GM12878 (cell line): Measurements from ENCODE around the gene SATB2. TPM values are rescaled to one million over a fixed set of nuclear protein-coding genes. Genes with fewer than 3 reads are reported as not detected.
A peak's percentile ranks its signal among the peaks of the same experiment; 100 is the strongest.

ENCODE experiments used
- ATAC-seq: fragments of 200-7000 bp; cut with Tn5 transposase; 3 replicates; pipeline ENCODE4 v1.9.1; 2020; ENCODE audit warnings: mild to moderate bottlenecking, moderate library complexity
- BruUV-seq: library from RNA; stranded (reverse); fragments of 400-500 nt; replicated peaks from 2 replicates; lab custom pipeline; 2021; lab: Mats Ljungman, UMichigan
- CTCF ChIA-PET: fragments of 300-600 bp; sonication (Branson Sonifier 250); formaldehyde crosslinking; extraction: SDS; loops from one replicate; lab custom pipeline; 2021; ENCODE audit warnings: inconsistent platforms; lab: Yijun Ruan, JAX
- POLR2A ChIA-PET: fragments of 350-600 bp; formaldehyde crosslinking; extraction: SDS; loops from one replicate; lab custom pipeline; 2021; ENCODE audit warnings: inconsistent platforms; lab: Charles Lee
- RAD21 ChIA-PET: fragments of 300-600 bp; sonication (Branson Sonifier 250); formaldehyde crosslinking; loops from one replicate; lab custom pipeline; 2023; ENCODE audit warnings: antibody characterized with exemption; ENCODE audit not compliant: unreplicated experiment; lab: Charles Lee
- SMC1A ChIA-PET: fragments of 300-600 bp; sonication (Branson Sonifier 250); formaldehyde crosslinking; loops from one replicate; lab custom pipeline; 2023; ENCODE audit not compliant: unreplicated experiment, uncharacterized antibody; lab: Charles Lee
- DNase-seq: peaks from one replicate; pipeline ENCODE4 v3.0.0-alpha.2; 2011; ENCODE audit warnings: low read depth, low spot score
- FAIRE-seq: peaks from 3 replicates; lab custom pipeline; 2011; peaks lifted over from hg19 to GRCh38; lab: Jason Lieb, UNC
- H2AFZ ChIP-seq: 2 replicates; pipeline ENCODE4 v1.6.0; 2011; ENCODE audit warnings: low read depth, low read length, control low read depth; ENCODE audit not compliant: control insufficient read depth
- H3K27ac ChIP-seq: 2 replicates; pipeline ENCODE4 v1.5.1; 2011; ENCODE audit warnings: control low read depth; ENCODE audit not compliant: control insufficient read depth, insufficient read depth
- H3K27me3 ChIP-seq, 2 experiments: replicated peaks in 1 of 2; 2 replicates each; pipeline versions ENCODE4 v1.6.0 to v1.6.1; 2011; ENCODE audit warnings: low read length in 1 of 2; ENCODE audit not compliant: control insufficient read depth in 2 of 2, insufficient read depth in 2 of 2
- H3K36me3 ChIP-seq, 2 experiments: 2 replicates each; pipeline ENCODE4 v1.5.1; 2011; ENCODE audit warnings: low read length in 1 of 2; ENCODE audit not compliant: control insufficient read depth in 2 of 2, insufficient read depth in 2 of 2
- H3K4me1 ChIP-seq: 2 replicates; pipeline ENCODE4 v1.6.1; 2011; ENCODE audit warnings: mild to moderate bottlenecking, low read length, moderate library complexity, mixed read lengths; ENCODE audit not compliant: control insufficient read depth, insufficient read depth
- H3K4me2 ChIP-seq: 2 replicates; pipeline ENCODE4 v1.6.0; 2011; ENCODE audit warnings: control low read depth; ENCODE audit not compliant: control insufficient read depth, insufficient read depth
- H3K4me3 ChIP-seq: fragments of 200-600 bp; sonication (generic); 2 replicates; pipeline ENCODE4 v1.5.1; 2016
- H3K79me2 ChIP-seq: 2 replicates; pipeline ENCODE4 v1.6.0; 2011; ENCODE audit warnings: low read length; ENCODE audit not compliant: control insufficient read depth, insufficient read depth
- H3K9ac ChIP-seq: 2 replicates; pipeline ENCODE4 v1.8.0; 2011; ENCODE audit warnings: low read length, control low read depth, mixed read lengths; ENCODE audit not compliant: control insufficient read depth, insufficient read depth
- H3K9me3 ChIP-seq: replicated peaks from 3 replicates; pipeline ENCODE4 v1.5.1; 2011; ENCODE audit warnings: mild to moderate bottlenecking, low read length; ENCODE audit not compliant: control insufficient read depth, insufficient read depth
- H4K20me1 ChIP-seq: 2 replicates; pipeline ENCODE4 v1.6.0; 2011; ENCODE audit not compliant: control insufficient read depth, insufficient read depth
- BMI1 ChIP-seq: fragments of 450-650 bp; IDR thresholded peaks from 2 replicates; pipeline ENCODE4 v1.6.1; 2016; ENCODE audit warnings: mild to moderate bottlenecking, moderate library complexity, borderline replicate concordance
- CEBPB ChIP-seq, 2 experiments: fragments of 150-350 bp in 1 of 2; IDR thresholded peaks; 2 replicates each; pipeline ENCODE4 v1.6.1; 2012 to 2014; ENCODE audit warnings: low read depth in 2 of 2, low read length in 2 of 2, borderline replicate concordance in 1 of 2, inconsistent platforms in 1 of 2
- FOS ChIP-seq: IDR thresholded peaks from 3 replicates; pipeline ENCODE4 v1.6.1; 2011; ENCODE audit warnings: borderline replicate concordance; ENCODE audit not compliant: insufficient read length; ENCODE audit errors: extremely low read depth
- FOXK2 ChIP-seq: fragments of 450-650 bp; IDR thresholded peaks from 2 replicates; pipeline ENCODE4 v1.6.1; 2017; ENCODE audit warnings: mild to moderate bottlenecking, moderate library complexity
- JUNB ChIP-seq: IDR thresholded peaks from 2 replicates; pipeline ENCODE4 v1.6.1; 2016; ENCODE audit warnings: antibody characterized with exemption, mild to moderate bottlenecking
- KDM1A ChIP-seq: fragments of 200-600 bp; sonication (generic); IDR thresholded peaks from 2 replicates; pipeline ENCODE4 v1.6.1; 2016; ENCODE audit warnings: borderline replicate concordance
- MEF2B ChIP-seq: fragments of 450-650 bp; IDR thresholded peaks from 2 replicates; pipeline ENCODE4 v1.6.1; 2018; ENCODE audit warnings: mild to moderate bottlenecking, moderate library complexity; ENCODE audit not compliant: partially characterized antibody, poor library complexity, severe bottlenecking
- MXI1 ChIP-seq: fragments of 150-350 bp; IDR thresholded peaks from 2 replicates; pipeline ENCODE4 v1.6.1; 2011; ENCODE audit warnings: low read depth, mild to moderate bottlenecking, inconsistent platforms, low read length, improper control_type of control experiment
- NRF1 ChIP-seq: conservative IDR thresholded peaks from 2 replicates; pipeline ENCODE4 v1.6.1; 2011; ENCODE audit warnings: mild to moderate bottlenecking, low read depth, low read length, improper control_type of control experiment
- SIN3A ChIP-seq: IDR thresholded peaks from 2 replicates; pipeline ENCODE4 v1.6.1; 2012; ENCODE audit warnings: low read depth, low read length, improper control_type of control experiment
- WGBS: methylation state at CpG from one replicate; pipeline ENCODE4 v1.1.6; 2016; ENCODE audit warnings: low lambda C conversion rate; ENCODE audit not compliant: insufficient replicate concordance, insufficient coverage; ENCODE audit errors: missing lambda C conversion rate; 5-methylcytosine and 5-hydroxymethylcytosine counted together
- in situ Hi-C: fragments of 300-500 bp; cut with MboI; formaldehyde crosslinking; loops from 9 replicates; pipeline ENCODE4 v1.14.3; 2018; ENCODE audit warnings: mixed read lengths
- intact Hi-C: fragments of 100-400 bp; cut with micrococcal nuclease; formaldehyde crosslinking; loops from one replicate; pipeline ENCODE4 v1.14.2; 2022; ENCODE audit not compliant: unreplicated experiment
- polyA plus RNA-seq, 11 experiments: library from polyadenylated mRNA; depleted of rRNA in 4 of 11; unstranded in 6 of 11; stranded (reverse) in 5 of 11; fragments of >200 nt; fragmentation: Nextera tagmentation in 4 of 11; fragmentation: Illumina TruSeq in 1 of 11; extraction: Ambion mirVana in 4 of 11; extraction: Trizol in 1 of 11; gene quantifications; 1 replicate in 1 of 11; 2 replicates in 10 of 11; pipeline versions ENCODE4 v1.2.1 to v1.2.3, GENCODE V29; 2011 to 2016; ENCODE audit warnings: inconsistent platforms in 2 of 11, missing spikeins in 2 of 11, low read depth in 1 of 11
- total RNA-seq, 4 experiments: library from RNA; depleted of rRNA in 3 of 4; stranded (reverse); fragments of >200 nt in 3 of 4; fragmentation: Illumina TruSeq in 1 of 4; extraction: Trizol in 1 of 4; gene quantifications; 2 replicates each; pipeline versions ENCODE4 v1.2.1 to v1.2.3, GENCODE V29; 2013 to 2021
- TF ChIP-seq, protein P1 (sequence below): fragments of 450-650 bp; formaldehyde crosslinking; IDR thresholded peaks from 2 replicates; pipeline ENCODE4 v1.4.0; 2022; ENCODE audit warnings: mild to moderate bottlenecking, moderate library complexity
- TF ChIP-seq, protein P2 (sequence below): IDR thresholded peaks from 2 replicates; pipeline ENCODE4 v1.6.1; 2012; ENCODE audit warnings: improper control_type of control experiment, low read depth, low read length; ENCODE audit not compliant: insufficient replicate concordance

SATB2 gene
- total and polyA plus RNA-seq, 10 of the 15 experiments (the other 5 are each of a cell fraction or from before 2014, with no cell fraction given) = 0.03 to 0.56 (median 0.08) TPM; not detected in 3

- TF ChIP-seq, protein P1, sequence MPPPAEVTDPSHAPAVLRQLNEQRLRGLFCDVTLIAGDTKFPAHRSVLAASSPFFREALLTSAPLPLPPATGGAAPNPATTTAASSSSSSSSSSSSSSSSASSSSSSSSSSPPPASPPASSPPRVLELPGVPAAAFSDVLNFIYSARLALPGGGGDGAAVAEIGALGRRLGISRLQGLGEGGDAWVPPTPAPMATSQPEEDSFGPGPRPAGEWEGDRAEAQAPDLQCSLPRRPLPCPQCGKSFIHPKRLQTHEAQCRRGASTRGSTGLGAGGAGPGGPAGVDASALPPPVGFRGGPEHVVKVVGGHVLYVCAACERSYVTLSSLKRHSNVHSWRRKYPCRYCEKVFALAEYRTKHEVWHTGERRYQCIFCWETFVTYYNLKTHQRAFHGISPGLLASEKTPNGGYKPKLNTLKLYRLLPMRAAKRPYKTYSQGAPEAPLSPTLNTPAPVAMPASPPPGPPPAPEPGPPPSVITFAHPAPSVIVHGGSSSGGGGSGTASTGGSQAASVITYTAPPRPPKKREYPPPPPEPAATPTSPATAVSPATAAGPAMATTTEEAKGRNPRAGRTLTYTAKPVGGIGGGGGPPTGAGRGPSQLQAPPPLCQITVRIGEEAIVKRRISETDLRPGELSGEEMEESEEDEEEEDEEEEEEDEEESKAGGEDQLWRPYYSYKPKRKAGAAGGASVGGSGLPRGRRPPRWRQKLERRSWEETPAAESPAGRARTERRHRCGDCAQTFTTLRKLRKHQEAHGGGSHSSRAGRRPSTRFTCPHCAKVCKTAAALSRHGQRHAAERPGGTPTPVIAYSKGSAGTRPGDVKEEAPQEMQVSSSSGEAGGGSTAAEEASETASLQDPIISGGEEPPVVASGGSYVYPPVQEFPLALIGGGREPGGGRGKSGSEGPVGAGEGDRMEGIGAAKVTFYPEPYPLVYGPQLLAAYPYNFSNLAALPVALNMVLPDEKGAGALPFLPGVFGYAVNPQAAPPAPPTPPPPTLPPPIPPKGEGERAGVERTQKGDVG (CRISPR knock-in tag) = no peak
- TF ChIP-seq FOS (no peak), NRF1 (no peak)
- TF ChIP-seq, all 136 proteins: peak for 3
These were observed 199.4 kb downstream of the SATB2 start (continued) for GRCh38 chr2:199258291-199258690.

GRCh38 chr2:199257261-199258224 lies 200.2 kb downstream of the SATB2 start:
- FAIRE-seq (no peak), DNase-seq (no peak), ATAC-seq (peak; percentile 42)
- Histone ChIP-seq H2AFZ (no peak overlapping the region), H3K27ac (no peak overlapping the region), H3K9me3 (no peaks in the 10 kb centered on the region; the same call in 2 of the 3 replicates), H3K4me1 (no peaks in the 10 kb centered on the region), H3K27me3 (no peaks in the 10 kb centered on the region), H3K4me3 (no peak overlapping the region), H3K4me2 (no peak overlapping the region), H3K36me3 (no peaks in the 10 kb centered on the region), H4K20me1 (no peaks in the 10 kb centered on the region), H3K9ac (no peak overlapping the region), H3K79me2 (no peaks in the 10 kb centered on the region)
- in situ Hi-C loops (no loop called here), intact Hi-C loops (loop anchor here (5.0 to 10.0 kb wide), 2 partner anchors 145 to 233 kb away; no protein-coding TSS in a partner anchor)
- WGBS = 14% methylated on average over 7 of the region's 7 CpGs
- SMC1A ChIA-PET = interaction anchor here (0.6 to 2.7 kb wide), 42 partner anchors 15 to 943 kb away, joined by 3 to 10 read pairs (median 4); no protein-coding TSS in a partner anchor
- CTCF ChIA-PET = interaction anchor here (0.5 to 2.8 kb wide), 28 partner anchors 10 to 943 kb away, joined by 3 to 19 read pairs (median 4); no protein-coding TSS in a partner anchor
- BruUV-seq = no TSS peak
- POLR2A ChIA-PET = no interaction called here
- RAD21 ChIA-PET = interaction anchor here (0.6 to 2.5 kb wide), 21 partner anchors 21 to 943 kb away, joined by 3 to 8 read pairs (median 4); no protein-coding TSS in a partner anchor
- no peak for TF ChIP-seq JUNB
- TF ChIP-seq CEBPB (IDR thresholded peaks at IDR 0.05; ENCODE audit: borderline replicate concordance in 1 of 2, low read depth in 2 of 2, low read length in 2 of 2) = no peak
- no peak for TF ChIP-seq BMI1
- TF ChIP-seq, protein P2, sequence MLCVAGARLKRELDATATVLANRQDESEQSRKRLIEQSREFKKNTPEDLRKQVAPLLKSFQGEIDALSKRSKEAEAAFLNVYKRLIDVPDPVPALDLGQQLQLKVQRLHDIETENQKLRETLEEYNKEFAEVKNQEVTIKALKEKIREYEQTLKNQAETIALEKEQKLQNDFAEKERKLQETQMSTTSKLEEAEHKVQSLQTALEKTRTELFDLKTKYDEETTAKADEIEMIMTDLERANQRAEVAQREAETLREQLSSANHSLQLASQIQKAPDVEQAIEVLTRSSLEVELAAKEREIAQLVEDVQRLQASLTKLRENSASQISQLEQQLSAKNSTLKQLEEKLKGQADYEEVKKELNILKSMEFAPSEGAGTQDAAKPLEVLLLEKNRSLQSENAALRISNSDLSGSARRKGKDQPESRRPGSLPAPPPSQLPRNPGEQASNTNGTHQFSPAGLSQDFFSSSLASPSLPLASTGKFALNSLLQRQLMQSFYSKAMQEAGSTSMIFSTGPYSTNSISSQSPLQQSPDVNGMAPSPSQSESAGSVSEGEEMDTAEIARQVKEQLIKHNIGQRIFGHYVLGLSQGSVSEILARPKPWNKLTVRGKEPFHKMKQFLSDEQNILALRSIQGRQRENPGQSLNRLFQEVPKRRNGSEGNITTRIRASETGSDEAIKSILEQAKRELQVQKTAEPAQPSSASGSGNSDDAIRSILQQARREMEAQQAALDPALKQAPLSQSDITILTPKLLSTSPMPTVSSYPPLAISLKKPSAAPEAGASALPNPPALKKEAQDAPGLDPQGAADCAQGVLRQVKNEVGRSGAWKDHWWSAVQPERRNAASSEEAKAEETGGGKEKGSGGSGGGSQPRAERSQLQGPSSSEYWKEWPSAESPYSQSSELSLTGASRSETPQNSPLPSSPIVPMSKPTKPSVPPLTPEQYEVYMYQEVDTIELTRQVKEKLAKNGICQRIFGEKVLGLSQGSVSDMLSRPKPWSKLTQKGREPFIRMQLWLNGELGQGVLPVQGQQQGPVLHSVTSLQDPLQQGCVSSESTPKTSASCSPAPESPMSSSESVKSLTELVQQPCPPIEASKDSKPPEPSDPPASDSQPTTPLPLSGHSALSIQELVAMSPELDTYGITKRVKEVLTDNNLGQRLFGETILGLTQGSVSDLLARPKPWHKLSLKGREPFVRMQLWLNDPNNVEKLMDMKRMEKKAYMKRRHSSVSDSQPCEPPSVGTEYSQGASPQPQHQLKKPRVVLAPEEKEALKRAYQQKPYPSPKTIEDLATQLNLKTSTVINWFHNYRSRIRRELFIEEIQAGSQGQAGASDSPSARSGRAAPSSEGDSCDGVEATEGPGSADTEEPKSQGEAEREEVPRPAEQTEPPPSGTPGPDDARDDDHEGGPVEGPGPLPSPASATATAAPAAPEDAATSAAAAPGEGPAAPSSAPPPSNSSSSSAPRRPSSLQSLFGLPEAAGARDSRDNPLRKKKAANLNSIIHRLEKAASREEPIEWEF = no peak
- TF ChIP-seq SIN3A = no peak
- TF ChIP-seq FOXK2 = no peak
- no peak for TF ChIP-seq MXI1
- TF ChIP-seq KDM1A = no peak
- no peak for TF ChIP-seq MEF2B
